HG03045 (cell line): ENCODE measurements around the gene NAT9.

Experiments used
- ATAC-seq: cut with Tn5 transposase; IDR thresholded peaks from one replicate; pipeline ENCODE4 v1.9.1; 2021; ENCODE audit warnings: mild to moderate bottlenecking, moderate library complexity; ENCODE audit not compliant: unreplicated experiment

Gene NAT9

DNA sequence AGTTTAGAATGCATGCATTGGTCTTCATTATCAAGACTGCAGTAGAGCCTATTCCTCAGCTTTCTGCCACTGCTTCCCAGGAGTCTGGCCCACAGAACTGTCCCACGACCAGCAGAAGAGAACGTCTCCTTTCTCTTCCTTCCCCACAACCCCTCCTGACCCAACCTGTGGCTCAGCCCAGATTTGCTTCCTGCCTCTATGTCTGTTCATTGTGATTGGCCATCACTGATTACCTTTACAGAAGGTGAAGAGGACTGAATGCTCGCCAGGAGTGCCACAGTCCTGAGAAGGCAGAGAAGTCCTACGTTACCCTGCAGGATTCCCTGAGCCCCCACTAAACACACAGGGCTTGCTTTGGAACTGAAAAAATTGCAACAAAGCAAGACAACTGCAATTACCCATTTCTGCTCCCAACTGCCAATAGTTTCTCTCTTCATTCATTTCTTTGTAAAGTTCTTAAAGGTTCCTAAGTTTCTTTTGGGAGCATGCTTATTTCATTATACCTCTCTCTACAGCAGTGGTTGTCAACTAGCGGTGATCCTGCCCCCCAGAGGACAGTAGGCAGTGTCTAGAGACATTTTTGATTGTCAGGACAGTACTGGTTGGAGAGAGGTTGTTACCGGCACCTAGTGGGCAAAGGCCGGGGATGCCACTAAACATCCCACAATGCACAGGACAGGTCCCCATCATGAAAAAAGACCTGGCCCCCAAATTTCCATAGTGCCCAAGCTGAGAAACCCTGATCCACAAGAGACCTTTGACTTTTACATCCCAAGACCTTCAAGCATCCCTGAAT is 4.5 kb upstream of the NAT9 start:
- no peak for ATAC-seq

DNA sequence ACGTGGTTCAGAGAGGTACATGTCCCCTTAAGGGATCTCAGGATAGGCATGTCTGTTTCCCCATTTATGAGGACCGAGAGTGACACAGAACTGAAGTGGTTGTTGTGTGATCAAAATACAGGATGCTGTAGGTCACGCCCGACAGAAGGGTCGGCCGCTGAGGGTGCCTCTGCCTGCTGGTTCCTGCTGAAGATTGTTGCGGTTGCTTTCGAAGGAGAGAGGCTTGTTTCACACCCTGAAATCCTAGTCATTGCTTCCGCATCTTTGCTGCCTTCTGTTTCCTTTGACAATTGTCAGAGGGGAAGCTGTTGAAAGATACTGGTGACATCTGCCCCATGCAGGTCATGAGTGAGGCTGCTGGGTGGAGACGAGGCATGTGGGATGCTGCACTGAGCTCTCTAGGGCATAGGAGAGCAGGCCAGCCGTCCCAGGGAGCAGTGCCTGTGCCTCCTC is 3.8 kb upstream of the NAT9 start:
- no peak for ATAC-seq

DNA sequence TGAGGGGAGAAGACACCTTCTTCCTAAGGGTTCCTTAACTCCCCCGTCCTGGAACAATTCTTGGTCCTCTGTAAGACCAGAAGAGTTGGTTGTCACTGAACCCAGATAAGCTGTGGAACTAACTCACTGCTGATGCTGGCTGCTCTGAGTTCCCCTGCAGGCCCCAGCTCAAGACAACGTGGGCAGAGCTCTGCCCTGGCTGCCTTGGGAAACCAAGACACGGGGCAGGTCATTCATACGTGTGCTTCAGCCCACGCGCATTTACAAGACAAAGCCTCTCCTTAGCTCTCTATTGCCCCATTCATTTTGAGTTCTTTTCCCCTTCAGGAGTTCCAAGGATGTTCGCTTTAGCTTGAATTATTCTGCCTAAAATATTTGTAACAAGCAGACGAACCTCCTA is 3.4 kb upstream of the NAT9 start:
- ATAC-seq = no peak

DNA sequence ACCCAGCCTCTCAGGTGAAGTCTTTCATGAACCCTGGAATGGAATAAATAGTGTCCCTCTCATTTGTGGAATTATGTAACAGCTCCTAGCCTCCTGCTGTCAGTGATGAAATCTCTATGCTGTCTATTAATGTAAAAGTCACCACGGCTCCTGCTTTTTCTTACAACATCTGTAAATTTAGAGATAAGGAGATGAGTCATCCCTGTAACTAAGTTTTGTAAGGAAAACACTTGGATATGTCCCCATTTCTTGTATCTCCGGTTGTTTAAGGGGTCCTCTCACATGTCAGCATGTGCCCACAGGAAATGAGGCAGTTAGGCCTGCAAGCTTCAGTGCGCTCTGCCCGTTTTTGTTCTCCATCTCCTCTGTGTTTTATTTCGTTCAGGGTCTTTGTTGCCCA is 2.8 kb upstream of the NAT9 start:
- ATAC-seq = no peak

DNA sequence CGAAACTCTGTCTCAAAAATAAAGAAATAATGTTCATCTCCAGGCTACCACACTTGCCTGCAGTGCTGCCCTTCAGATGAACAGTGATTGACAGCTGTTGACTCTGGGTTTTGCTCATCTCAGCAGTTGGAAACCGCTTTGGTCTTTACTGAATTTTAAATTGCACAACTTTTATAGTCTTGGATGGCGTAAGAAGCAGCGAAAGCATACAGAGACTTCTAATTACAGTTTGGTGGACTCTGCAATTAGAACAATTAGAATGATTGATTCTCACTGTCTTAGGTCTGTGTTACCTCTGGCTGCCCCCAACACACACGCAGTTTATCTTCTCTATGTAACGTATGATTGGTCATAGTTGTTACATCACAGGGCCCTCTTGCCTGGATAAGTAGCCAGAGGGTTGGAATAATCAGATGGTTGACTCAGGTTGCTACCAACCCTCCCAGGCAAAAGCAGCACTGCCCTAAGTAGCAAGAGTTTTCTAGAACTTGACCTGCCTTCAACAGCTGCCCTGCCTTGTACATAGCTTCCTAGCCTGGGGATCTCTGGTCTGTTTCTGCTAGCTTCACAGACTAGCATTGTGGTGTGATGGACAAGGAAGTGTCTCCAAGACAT is 1.9 kb upstream of the NAT9 start:
- ATAC-seq = no peak

DNA sequence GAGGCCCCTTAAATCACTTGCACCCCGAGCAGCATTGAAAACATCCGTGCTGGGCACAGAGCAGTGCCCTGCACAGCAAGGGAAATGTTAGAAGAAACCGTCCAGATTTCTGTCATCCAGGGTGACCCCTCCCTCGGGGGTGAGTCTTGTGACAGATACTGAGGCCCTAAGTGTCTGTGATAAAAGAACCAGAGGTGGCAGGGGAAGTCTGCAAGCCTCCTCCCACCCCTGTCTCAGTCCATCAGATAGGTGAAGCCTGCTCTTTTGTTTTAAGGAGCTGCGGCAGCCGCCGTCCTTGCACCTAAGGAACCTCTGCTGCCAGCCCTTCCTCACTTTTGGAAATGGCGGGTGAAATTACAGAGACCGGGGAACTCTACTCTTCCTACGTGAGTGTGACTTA is 845 bp upstream of the NAT9 start:
- ATAC-seq = no peak

DNA sequence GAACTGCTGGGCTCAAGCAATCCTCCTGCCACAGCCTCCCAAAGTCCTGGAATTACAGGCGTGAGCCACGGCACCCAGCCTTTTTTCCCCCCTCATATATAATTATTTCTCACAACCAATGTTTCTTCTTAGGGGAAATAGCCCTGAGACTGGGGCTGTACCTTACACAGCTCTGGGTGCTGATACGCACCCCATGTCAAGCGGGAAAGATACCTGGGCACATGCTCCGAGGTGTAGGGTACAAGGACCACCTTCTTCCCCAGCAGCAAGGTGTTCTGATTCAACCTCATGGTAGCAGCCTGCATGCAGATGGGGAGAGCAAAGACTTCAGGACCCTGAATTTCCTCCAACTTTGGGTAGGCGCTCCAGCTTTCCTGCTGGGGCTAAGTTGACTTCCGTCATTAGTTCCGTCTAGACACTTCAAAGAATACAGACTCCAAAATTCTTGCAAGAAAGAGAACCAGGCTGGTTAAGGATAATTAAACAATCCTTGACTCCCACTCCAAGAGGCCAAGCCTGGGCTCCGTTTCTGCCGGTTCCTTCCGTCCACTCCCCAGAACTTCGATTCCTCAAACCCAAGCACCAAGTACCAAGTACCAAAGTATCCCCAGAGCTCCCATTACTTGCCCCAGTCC is 619 bp downstream of the NAT9 start:
- no peak for ATAC-seq

DNA sequence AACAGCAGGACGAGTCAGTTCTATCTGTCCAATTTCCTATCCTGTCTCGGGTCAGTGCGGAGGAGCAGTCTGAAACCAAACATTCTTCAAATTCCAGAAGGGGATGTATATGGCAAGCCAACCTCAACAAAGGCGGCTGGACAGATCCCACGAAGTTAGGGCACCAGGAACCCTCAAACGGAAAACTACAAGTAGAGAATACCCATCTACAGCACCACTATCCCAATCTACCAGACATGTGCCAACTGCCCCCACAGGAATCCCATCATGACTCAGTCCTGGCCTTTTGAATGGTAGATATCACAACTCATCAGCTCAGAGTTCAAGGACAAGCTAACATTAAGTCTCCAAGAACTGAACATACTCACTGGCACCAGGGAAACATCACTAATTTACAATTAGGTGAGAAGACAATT is 2.3 kb downstream of the NAT9 start:
- ATAC-seq = no peak

DNA sequence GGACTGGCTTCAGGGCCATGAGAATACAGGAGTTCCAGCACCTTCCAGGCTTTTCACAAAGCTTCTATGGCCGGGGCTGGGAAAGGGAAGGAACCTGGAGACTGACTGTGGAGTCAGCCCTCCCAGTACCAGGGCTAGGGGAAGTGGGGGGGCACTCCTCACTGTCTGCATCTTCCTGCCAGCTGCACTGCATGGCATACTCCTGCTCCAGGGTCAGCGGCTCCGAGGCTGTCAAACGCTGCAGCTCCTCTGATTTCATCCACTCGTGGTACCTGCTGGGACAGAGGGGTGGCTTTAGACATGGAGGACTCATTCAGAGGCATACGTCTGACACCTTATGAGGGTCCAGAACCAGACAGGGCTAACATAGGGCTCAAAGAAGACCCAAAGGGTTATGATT is 2.7 kb downstream of the NAT9 start:
- no peak for ATAC-seq

DNA sequence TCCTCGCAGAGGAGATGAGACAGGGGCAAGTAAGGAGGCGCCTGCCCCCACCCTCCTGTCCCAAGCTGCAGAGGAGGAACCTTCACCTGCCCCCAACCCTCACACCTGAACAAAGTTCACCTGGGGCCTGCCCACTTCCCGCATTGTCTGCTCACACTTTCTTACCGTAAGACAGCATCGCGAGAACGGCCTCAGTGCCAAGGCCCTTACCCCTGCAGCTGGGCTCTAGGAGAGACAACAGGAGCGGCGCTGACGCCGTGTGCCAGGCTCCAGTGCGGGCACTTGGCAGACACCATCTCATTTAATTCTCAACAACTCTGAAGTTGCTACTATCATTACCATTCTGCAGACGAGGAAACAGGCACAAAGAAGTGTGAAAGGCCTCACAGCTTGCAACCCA is 4.1 kb downstream of the NAT9 start:
- ATAC-seq = no peak

DNA sequence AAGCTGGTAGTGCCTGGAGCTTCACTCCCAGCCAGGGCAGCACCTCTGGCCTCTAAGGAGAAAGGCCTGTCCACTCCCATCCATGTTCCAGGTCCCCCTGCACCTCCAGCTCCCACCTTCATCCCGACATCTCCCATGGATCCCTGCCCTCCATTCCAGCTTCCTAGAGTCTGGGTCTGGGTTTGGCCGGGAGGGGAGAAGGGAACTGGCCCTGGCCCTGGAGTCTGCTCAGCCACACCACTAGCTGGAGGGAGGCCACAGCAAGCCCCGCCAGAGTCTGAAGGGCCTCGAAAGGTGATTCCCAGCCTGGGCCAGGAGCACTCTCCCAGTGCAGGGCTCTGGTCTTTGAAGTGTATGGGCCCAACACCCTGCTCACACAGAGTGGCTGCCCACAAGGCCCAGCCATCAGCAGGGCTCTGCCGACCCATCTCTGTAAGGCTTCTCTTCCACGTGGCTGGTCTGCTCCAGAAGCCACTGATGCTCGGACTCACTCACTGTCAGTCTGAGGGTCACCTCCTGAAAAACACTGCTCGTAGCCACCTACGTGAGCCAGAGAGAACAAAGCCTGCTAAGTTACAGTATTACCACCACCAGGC is 4.7 kb downstream of the NAT9 start:
- ATAC-seq = no peak

DNA sequence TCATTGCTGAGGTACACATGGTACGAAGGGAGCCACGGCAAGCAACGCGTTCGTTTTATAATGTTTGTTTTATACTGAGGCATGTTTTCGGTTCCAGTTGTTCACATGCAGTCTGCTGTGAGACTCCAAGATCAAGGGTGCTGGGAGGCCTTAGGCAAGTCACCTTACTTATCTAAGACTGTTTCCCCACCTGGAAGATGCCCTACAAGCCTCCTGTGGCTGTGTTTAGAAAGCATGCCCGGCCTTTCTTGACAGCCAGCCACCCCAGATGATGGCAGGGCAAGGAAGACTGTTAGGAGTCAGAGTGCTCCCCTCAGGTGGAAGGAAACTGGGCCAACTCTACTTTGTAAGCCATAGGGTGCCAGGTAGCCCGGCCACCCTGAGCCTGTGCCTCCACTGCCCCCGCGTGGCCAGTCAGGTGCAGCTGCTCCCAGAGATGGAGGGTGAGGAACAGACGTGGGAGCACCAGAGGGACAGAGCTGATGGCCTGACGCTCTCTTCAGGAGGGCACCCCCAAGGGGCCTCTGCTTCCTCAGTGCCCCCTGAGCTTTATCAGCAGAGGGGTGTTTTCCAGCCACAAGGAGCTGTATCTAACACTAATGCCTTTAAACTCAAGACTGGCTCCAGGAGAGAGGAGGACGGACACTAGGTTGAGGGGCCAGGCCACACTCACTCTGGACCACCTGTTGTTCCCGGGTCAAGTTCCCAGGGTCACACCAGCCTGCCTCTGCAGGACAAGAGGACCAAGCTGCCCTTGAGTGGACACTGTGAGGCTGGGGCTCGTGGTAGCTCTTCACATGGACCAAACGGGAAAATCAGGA is 5.4 kb downstream of the NAT9 start:
- no peak for ATAC-seq

DNA sequence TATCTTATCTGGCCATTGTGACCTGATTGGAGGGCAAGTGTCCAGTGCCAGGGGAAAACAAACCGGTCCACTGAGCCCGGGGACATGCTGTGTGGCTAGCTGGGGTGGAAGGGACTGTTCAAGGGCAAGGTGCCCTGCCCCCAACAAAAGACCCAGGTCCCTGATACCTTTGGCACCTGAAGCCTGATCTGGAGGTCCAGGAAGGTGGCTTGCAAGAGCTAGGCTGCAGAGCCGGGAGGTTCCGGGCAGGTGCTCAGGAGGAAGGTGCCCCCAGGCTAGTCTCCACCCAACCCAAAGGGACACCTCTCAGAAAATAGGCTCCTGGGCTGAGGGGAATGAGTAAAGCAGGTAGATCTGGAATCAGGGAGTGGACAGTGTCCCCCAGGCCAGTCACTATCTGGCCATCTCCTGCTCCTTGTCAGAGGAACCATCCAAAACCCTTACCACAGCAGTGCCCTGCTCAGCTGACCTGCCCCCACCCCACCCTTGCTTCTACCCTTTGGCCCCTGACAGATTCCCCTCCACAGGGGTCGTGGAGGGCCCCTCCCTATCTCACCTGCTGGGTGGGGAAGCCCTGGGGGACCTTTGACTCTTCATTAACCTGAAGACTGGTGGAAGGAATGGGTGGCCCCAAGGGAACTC is 6.2 kb downstream of the NAT9 start:
- ATAC-seq = no peak

DNA sequence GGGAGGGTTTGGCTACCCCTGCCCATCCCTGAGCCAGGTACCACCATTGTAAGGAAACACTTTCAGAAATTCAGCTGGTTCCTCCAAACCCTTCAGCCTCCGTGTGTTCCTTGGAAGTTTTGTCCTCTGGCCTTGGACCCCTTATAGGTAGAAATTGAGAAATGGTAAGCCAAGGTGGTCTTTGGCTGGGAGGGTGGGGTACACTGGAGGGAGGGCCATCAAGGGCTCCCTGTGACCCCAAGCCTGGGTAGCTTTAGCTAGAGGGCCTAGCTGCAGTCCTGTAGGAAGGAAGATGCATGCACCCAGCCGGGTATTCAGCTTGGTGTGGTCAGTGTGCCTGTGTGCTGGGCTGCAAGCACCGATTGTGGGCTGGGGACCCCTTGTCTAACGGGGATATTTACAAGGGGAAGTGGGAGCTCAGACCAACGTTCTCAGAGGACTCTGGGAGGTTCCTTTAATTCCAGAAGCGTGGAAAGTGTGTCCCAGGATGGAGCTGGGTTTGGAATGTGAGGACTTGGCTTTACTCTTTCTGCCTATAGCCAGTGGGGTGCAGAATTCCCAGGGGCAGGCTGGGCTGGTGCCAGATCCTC is 6.8 kb downstream of the NAT9 start:
- ATAC-seq = no peak

DNA sequence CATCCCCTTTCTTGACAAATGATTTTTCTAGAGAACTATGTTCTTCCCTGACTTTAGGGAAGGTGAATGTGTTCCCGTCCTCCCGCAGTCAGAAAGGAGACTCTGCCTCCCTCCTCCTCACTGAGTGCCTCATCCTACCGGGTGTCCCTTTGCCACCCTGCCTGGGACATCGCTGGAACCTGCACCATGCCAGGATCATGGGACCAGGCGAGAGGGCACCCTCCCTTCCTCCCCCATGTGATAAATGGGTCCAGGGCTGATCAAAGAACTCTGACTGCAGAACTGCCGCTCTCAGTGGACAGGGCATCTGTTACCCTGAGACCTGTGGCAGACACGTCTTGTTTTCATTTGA is 7.4 kb downstream of the NAT9 start:
- ATAC-seq = no peak

DNA sequence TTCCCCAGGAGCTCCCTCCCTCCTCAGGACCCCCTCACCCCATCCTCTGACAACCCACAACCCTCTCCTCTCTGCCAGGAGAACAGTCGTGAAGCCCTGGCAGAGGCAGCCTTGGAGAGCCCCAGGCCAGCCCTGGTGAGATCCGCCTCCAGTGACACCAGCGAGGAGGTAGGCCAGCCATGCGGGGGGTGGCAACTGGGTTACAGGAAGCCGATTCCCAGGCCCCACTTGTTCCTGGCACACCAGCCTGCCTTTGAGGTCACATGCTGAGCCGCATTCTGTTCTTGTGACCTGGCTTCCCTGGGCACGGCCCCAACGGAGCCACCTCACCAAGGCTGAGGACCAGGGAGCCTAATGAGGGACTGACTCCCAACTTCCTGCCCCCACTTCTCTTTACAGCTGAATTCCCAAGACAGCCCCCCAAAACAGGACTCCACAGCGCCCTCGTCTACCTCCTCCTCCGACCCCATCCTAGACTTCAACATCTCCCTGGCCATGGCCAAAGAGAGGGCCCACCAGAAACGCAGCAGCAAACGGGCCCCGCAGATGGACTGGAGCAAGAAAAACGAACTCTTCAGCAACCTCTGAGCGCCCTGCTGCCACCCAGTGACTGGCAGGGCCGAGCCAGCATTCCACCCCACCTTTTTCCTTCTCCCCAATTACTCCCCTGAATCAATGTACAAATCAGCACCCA is 7.9 kb downstream of the NAT9 start:
- ATAC-seq = no peak

DNA sequence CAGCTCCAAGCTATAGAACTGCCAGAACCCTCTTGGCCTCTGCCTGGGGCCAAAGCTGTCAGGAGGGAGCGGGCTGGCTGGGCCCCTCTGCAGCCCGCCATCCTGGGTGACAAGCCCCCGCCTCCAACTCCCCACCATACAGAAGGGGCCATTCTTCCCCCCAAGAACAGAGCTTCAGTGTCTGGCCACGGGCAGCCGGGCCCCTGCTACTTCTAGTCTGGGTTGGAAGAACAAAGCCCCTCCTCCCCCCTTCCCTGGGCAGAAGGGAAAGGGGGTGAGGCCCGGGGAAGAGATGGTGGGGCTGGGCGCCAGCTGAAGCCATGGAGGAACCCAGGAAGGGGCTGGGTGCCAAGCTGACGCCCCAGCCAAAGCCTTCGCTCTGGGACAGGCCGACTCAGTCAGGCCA is 9.0 kb downstream of the NAT9 start:
- ATAC-seq = no peak

DNA sequence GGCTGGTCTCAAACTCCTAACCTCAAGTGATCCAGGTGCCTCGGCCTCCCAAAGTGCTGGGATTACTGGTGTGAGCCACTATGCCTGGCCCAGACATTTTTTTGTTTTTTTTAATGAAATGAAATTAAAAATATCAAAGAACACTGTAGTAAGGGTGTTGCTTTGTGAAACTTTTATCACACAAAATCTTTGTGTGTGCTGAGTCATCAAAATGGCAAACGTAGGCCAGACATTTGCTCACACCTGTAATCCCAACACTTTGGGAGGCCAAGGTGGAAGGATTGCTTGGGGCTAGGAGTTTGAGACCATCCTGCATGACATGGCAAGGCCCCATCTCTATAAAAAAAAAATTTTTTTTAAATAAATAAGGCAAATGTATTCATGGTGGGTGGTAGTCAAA is 9.7 kb downstream of the NAT9 start:
- ATAC-seq = no peak

DNA sequence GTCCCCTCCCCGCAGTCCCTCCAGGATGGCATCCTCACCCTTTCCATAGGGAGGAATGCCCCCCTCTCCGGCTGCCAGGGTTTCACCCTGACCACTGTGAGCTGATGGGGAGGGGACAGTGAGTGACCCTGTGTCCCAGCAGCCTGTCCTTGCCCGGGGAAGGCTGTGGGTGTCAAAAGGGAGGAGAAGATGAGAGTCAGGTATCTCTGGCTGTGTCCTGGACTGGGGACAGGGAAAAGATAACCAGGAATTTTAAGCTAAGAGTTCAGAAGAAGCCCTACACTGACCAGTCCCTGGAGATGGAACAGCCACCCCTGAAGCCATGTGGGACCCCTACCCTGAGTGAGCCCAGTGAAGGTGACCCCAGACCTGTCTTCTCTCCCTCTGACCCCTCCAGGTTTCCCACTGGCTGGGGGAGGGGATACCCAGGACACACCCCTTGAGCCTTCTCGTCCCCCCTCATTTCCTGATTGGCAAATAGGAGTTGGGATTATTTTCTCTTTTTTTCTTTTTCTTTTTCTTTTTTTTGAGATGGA is 11.3 kb downstream of the NAT9 start:
- ATAC-seq = no peak
